Omental fat pad (tissue), 4 donors: Measurements from ENCODE around the gene KCTD1. TPM values are rescaled to one million over a fixed set of nuclear protein-coding genes. Genes with fewer than 3 reads are reported as not detected.
A peak's percentile ranks its signal among the peaks of the same experiment; 100 is the strongest.

Source experiments
- ATAC-seq: fragments of 150-250 bp; one replicate; pipeline ENCODE4 v1.9.1; 2016; ENCODE audit warnings: mild to moderate bottlenecking, moderate library complexity; ENCODE audit not compliant: low FRiP score
- DNase-seq: peaks from one replicate; pipeline ENCODE4 v3.0.0-alpha.2; 2019; ENCODE audit warnings: low spot score
- CTCF ChIP-seq, 3 donors: fragments of 450-650 bp; IDR thresholded peaks; one replicate each; pipeline ENCODE4 v1.5.1; 2016 to 2017; ENCODE audit warnings: antibody characterized with exemption in 3 of 3, mild to moderate bottlenecking in 3 of 3, moderate library complexity in 2 of 3
- total RNA-seq, 4 donors: library from RNA; depleted of rRNA; stranded (reverse); fragments of >200 nt; gene quantifications; one replicate each; pipeline ENCODE4 v1.1.0, GENCODE V29; 2016

KCTD1 gene
- 1 to 10 TPM; 3.4 to 9.5 (median 8.5) TPM for total RNA-seq

DNA sequence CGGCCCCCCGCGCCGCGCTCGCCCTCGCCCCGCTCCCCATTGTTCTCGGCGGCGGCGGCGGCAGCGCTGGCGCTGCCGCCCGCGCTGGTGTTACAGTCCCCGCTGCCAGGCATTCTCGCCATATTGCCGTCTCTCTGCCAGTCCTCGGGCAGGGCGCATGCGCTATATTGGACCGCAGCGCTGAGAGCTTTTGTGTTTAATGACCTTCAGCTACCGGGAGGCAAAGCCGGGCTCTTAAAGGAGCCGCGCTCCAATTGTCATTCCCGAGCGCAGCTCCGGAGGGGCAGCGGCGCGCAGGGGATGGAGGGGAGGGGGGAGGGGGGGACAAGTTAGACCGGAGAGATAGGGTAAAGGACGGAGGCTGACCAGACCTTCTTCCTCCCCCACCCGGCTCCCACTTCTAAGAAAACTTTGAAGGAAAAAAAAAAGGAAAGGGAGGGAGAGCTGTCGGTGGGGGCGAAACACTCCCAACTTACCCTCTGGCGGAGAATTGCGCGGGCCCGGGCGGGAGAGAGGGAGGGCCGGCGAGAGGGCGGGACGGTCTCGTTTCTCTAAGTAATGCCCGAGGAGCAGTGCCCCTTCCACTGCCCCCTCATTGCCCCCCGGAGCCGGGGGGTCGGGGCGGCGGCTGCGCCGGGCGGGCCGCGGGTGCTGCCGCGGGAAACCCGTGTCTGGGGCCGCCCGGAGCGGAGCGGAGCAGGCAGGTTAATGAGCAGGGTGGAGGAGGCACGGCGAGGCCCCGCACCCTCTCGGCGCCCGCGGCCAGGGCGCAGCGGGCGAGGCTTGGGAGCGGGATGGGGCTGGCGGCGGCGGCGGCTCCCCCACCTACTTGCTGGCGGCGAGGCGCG is at the start of gene KCTD1:
Gene KCTD1 (minus strand): TSS at position 139 of the 848 bp plus-strand sequence. CDS start 17 bp downstream, at position 122.
- no peak for TF ChIP-seq CTCF (IDR thresholded peaks at IDR 0.05)
- DNase-seq (no peak), ATAC-seq (peak; percentile 66)

DNA sequence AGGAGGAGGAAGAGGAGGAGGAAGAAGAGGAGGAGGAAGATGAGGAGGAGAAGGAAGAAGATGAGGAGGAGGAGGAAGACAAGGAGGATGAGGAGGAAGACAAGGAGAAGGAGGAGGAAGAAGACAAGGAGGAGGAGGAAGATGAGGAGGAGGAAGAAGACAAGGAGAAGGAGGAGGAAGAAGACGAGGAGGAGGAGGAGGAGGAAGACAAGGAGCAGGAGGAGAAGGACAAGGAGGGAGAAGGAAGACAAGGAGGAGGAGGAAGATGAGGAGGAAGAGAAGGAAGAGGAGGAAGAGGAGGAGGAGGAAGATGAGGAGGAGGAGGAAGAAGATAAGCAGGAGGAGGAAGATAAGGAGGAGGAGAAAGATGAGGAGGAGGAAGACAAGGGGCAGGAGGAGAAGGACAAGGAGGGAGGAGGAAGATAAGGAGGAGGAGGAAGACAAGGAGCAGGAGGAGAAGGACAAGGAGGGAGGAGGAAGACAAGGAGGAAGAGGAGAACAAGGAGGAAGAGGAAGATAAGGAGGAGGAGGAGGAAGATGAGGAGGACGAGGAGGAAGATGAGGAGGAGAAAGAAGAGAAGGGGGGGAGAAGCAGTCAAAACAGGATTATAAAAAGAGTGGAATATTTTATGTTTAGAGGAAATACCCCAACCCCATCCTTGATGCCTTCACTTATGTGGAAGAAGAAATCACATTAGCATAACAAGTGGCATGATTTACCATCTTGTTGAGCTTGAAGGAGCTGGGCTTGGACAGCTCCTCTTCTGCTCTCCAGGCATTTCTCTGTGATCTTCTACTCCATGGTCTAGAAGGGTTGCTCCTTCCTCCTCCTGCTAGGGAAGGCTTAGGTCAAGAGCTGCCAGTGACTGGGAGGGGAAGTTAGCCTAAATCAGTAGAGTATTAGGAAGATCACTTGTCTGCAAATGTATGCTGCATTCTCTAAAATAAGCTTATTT is 45.3 kb upstream of the KCTD1 start:
- ATAC-seq (no peak), DNase-seq (no peak)
- TF ChIP-seq CTCF (IDR thresholded peaks at IDR 0.05), result no peak

GRCh38 chr18:26584745-26585144 is 36.4 kb upstream of the KCTD1 start:
- no peak for ATAC-seq
- DNase-seq, result no peak
- TF ChIP-seq CTCF (IDR thresholded peaks at IDR 0.05), result no peak

DNA sequence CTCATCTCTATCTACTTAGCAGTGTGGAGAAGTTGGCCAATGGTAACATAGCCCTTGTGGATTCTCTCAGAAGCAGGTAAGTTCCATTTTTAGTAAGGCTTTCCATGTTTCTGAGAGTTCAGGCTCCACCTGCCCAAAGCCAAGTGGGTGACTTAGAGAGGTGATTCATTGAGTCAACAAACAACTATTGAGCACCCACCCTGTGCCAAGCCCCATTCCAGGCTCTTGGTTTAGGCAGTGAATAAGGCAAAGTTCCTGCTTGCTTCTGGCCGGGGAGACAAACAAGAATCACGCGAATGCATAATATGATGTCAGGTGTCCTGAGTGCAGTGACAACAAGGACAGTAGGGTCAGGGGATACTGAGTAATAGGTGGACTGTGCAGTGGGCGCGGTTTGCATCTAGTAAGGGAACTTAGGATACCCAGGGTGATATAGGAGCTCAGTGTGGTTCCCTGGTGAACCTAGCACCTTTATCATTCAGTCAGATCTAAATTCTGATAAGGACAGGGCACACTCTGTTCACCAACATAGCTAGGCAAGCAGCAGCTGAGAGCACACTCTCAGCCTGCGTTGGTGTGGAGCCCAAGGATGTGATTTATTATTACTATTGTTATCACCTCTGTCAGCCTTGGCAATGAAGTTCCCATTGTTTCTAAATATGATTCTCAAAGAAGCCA is 31.7 kb upstream of the KCTD1 start:
- DNase-seq (no peak), ATAC-seq (no peak)
- TF ChIP-seq CTCF (IDR thresholded peaks at IDR 0.05), result no peak

DNA sequence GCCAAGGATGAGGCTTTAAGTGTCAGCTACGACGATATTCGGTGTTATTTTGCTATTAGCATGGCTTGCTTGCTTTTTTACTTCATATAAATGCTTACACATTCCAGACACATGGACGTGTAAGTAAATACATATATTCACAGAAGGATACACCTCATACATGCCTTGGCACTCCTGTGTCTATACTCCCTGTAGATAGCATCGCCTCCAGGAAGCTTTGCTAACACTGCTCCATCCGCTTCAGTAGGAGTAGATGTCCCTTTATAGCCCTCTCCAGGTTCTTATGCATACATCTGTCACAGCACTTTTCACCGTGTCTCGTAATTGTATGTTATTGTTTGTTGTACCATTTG is 27.5 kb upstream of the KCTD1 start:
- DNase-seq (no peak), ATAC-seq (no peak)
- TF ChIP-seq CTCF (IDR thresholded peaks at IDR 0.05), result no peak

- peak; percentile 54 for ATAC-seq
- no peak for DNase-seq
- no peak for TF ChIP-seq CTCF (IDR thresholded peaks at IDR 0.05)
These were observed 26.9 kb upstream of the KCTD1 start for GRCh38 chr18:26574958-26575864.
